ENCODE data around the gene ZSWIM6. TPM values are rescaled to one million over a fixed set of nuclear protein-coding genes. Genes with fewer than 3 reads are reported as not detected.
A peak's percentile ranks its signal among the peaks of the same experiment; 100 is the strongest.

ZSWIM6 gene
- total and polyA plus RNA-seq, 2 donors, result 6.0 to 21.4 TPM

- Histone ChIP-seq H3K27ac (ENCODE audit: low read depth) (peak overlapping the region; percentile 90), H3K4me1 (ENCODE audit: insufficient read depth) (no peaks in the 10 kb centered on the region), H3K4me3 (ENCODE audit: low read depth, low read length) (peak overlapping the region; percentile 98), H3K36me3 (ENCODE audit: insufficient read depth) (no peaks in the 10 kb centered on the region)
- WGBS, result under 1% methylated on average over 63 of the region's 69 CpGs
- DNase-seq (ENCODE audit: extremely low spot score), result no peak
These were observed 296 bp downstream of the ZSWIM6 start for GRCh38 chr5:61332358-61332749.

DNA sequence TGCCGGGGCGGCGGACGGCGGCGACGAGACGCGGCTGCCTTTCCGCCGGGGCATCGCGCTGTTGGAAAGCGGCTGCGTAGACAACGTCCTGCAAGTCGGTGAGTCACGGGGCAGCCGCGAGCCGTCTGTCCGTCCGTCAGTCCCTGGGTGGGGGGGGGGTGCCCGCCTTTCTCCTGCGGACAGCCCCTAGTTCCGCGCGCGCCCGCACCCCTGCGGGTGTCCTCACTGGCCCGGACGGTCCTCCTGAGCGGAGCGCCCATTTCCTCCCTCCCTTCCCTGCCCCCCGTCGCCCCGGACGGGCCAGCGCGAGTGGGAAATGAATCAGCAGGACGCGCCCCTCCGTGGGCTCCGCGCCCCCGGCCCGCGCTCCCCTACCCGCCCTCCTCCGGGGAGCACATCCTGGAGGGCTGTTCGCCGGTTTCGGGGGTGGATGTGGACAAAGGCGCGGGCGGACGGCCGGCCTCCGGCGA, 828 bp downstream of the ZSWIM6 start:
- DNase-seq (ENCODE audit: extremely low spot score), result no peak
- Histone ChIP-seq H3K4me3 (ENCODE audit: low read depth, low read length) (peak overlapping the region; percentile 98), H3K36me3 (ENCODE audit: insufficient read depth) (no peaks in the 10 kb centered on the region), H3K27ac (ENCODE audit: low read depth) (peak overlapping the region; percentile 84), H3K4me1 (ENCODE audit: insufficient read depth) (no peaks in the 10 kb centered on the region)
- WGBS, result under 1% methylated on average over 61 of the region's 61 CpGs

DNA sequence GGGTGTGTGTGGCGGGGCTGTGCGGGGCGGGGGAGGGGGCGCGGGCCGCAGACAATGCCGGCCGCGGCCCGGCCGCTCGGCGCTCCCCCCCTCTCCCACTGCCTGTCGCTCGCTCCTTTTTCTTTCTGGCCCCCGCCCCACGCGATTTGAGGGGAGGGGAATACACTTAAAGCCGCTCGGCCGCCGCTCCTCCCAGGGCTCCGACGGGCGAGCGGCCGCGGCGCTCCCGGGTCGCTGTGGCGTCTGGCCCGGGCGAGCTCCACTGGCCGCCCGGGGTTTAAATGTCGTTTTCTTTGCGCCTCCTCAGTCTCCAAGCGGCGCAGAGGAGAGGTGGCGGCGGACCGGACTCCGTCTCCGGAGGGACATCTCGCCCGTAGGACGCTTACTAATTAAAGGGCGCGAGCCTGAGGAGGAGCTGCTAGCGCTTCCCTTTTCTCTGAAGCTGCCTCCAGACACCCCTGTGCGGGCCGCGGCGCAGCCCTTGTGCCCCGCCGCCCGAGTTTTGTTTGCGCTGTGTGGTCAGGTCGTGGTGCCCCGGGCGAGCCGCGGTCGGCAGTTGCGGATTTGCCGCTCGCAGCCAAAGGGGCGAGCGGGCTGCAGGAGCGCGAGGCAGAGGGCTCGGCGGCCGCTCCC, 1.4 kb downstream of the ZSWIM6 start:
- under 1% methylated on average over 75 of the region's 75 CpGs for WGBS
- Histone ChIP-seq H3K4me3 (ENCODE audit: low read depth, low read length) (peak overlapping the region; percentile 98), H3K4me1 (ENCODE audit: insufficient read depth) (no peaks in the 10 kb centered on the region), H3K36me3 (ENCODE audit: insufficient read depth) (no peaks in the 10 kb centered on the region), H3K27ac (ENCODE audit: low read depth) (peak overlapping the region; percentile 84)
- no peak for DNase-seq (ENCODE audit: extremely low spot score)

DNA sequence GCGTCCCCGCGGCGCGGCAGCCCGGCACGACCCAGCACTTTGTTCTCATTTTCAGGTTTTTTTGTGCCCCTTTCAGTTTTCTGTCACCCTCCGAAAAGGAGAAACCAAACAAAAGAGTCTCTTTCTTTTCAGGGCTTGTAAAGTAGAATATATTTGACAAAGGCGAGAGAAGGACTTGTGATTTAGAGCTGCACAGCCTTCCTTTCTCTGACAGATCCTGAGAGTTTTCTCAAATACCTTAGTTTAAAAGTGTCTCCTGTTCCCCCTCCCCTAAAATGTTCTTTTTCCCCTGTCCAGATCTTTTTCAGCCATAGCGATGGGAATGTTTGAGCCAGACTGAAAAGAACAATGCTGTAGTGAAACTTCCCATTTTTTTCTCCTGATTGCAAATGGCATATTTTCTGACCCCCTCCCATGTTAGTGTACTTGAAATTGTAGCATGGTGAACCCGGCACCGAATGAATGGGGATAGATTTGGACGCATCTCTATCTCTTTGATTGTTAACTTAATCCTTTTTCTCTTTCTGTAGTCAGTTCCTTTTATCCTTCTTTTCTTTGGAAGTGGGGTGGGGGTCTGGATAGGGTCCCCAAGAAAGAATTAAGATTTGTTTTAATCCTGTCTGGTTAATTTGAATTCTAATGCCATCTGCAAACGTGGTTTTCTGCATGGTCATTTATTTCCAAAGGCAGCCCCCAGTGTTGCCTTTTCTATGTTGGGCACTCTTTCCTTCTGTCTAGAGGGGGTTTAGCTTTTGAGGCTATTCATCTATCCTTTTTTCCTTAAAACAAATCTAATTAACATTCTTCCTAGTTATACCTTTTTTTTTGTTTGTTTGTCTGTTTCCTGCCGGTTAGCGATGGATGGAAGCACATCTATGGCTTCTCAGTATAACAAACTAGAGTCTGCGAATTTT, 2.2 kb downstream of the ZSWIM6 start:
- no peak for DNase-seq (ENCODE audit: extremely low spot score)
- Histone ChIP-seq H3K4me1 (ENCODE audit: insufficient read depth) (no peaks in the 10 kb centered on the region), H3K4me3 (ENCODE audit: low read depth, low read length) (peak overlapping the region; percentile 98), H3K36me3 (ENCODE audit: insufficient read depth) (no peaks in the 10 kb centered on the region), H3K27ac (ENCODE audit: low read depth) (no peak overlapping the region)
- WGBS, result 5% methylated on average over 17 of the region's 17 CpGs

GRCh38 chr5:61334868-61335615, 3.0 kb downstream of the ZSWIM6 start:
- WGBS, result 35% methylated on average over 10 of the region's 10 CpGs
- no peaks in the 10 kb centered on the region for H3K4me1 ChIP-seq (ENCODE audit: insufficient read depth)
- H3K27ac ChIP-seq (ENCODE audit: low read depth), result no peak overlapping the region
- H3K36me3 ChIP-seq (ENCODE audit: insufficient read depth), result no peaks in the 10 kb centered on the region
- no peak for DNase-seq (ENCODE audit: extremely low spot score)
- H3K4me3 ChIP-seq (ENCODE audit: low read depth, low read length), result peak overlapping the region; percentile 98

DNA sequence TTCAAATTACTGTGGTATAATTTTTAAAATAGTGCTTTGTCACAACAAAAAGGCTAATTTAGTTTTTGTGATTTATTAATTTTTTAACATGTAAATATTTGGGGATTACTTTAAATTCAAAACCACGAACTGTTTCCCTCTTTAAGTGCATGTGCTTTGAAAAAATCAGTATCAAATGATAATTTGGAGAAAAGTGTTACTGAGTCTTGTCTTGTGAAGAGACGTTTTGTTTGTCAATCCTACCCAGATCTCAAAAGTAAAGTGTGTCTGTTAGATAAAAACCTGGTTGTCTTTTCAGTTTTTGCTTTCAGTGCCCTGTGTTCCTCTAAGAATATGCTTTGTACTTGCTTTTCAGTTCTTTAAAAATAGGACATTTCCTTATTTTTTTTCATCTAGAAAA, 7.7 kb downstream of the ZSWIM6 start:
- Histone ChIP-seq H3K36me3 (ENCODE audit: insufficient read depth) (no peaks in the 10 kb centered on the region), H3K4me1 (ENCODE audit: insufficient read depth) (no peaks in the 10 kb centered on the region), H3K27ac (ENCODE audit: low read depth) (no peak overlapping the region), H3K4me3 (ENCODE audit: low read depth, low read length) (no peak overlapping the region)
- no peak for DNase-seq (ENCODE audit: extremely low spot score)
- whole genome bisulfite sequencing, result 77% methylated on average over 2 of the region's 2 CpGs

- Histone ChIP-seq H3K4me3 (ENCODE audit: low read depth, low read length) (no peak overlapping the region), H3K4me1 (ENCODE audit: insufficient read depth) (no peaks in the 10 kb centered on the region), H3K36me3 (ENCODE audit: insufficient read depth) (no peaks in the 10 kb centered on the region), H3K27ac (ENCODE audit: low read depth) (no peak overlapping the region)
- DNase-seq (ENCODE audit: extremely low spot score), result no peak
- 86% methylated on average over 3 of the region's 3 CpGs for WGBS
These were observed 8.8 kb downstream of the ZSWIM6 start for GRCh38 chr5:61340775-61341361.

DNA sequence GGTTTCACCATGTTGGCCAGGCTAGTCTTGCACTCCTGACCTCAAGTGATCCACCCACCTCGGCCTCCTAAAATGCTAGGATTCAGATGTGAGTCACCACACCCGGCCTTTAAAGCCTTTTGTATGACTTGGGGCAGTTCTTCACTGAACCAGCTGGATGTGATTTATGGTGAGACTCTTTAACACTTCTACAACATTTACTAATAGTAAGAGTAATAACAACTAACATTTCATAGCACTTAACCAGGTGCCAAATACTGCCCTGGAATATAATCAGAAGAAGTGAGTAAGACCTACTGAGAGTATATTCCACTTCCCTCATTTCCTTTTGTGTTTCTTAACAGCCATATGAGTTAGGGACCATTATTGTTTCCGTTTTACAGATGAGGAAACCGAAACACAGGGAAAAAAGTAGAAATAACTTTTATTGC, 10.0 kb downstream of the ZSWIM6 start:
- Histone ChIP-seq H3K4me1 (ENCODE audit: insufficient read depth) (no peaks in the 10 kb centered on the region), H3K36me3 (ENCODE audit: insufficient read depth) (no peaks in the 10 kb centered on the region), H3K27ac (ENCODE audit: low read depth) (no peak overlapping the region), H3K4me3 (ENCODE audit: low read depth, low read length) (no peak overlapping the region)
- WGBS, result 73% methylated on average over 4 of the region's 4 CpGs
- no peak for DNase-seq (ENCODE audit: extremely low spot score)

GRCh38 chr5:61344187-61344944, 12.3 kb downstream of the ZSWIM6 start:
- H3K4me1 ChIP-seq (ENCODE audit: insufficient read depth), result no peaks in the 10 kb centered on the region

DNA sequence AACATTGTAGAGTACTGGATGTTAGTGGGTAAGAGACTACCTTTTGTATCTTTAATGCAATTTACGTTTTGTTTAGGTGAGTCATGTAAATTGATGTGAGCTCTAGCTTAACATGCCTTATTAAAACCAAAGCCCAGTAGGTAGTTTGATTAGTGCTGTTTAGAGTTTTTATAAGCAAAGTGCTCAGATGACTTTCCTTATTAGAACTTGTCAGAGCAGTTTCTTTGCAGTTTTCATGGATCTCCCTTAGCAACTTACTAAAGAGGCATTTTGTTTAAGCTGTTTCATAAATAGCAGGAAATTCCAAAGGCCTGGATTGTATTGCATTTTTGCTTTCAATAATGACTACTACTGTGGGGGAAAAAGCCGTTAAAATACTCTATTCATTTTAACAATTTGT, 14.5 kb downstream of the ZSWIM6 start:
- no peak for DNase-seq (ENCODE audit: extremely low spot score)
- 61% methylated on average over 2 of the region's 2 CpGs for WGBS
- no peak overlapping the region for H3K4me3 ChIP-seq (ENCODE audit: low read depth, low read length)
- H3K27ac ChIP-seq (ENCODE audit: low read depth), result no peak overlapping the region
- H3K4me1 ChIP-seq (ENCODE audit: insufficient read depth), result no peaks in the 10 kb centered on the region
- H3K36me3 ChIP-seq (ENCODE audit: insufficient read depth), result no peaks in the 10 kb centered on the region

More at GRCh38 chr5:61344187-61344944, 12.3 kb downstream of the ZSWIM6 start:
- 49% methylated on average over 6 of the region's 6 CpGs for WGBS
- H3K4me3 ChIP-seq (ENCODE audit: low read depth, low read length), result no peak overlapping the region
- no peak overlapping the region for H3K27ac ChIP-seq (ENCODE audit: low read depth)
- DNase-seq (ENCODE audit: extremely low spot score), result no peak
- no peaks in the 10 kb centered on the region for H3K36me3 ChIP-seq (ENCODE audit: insufficient read depth)

DNA sequence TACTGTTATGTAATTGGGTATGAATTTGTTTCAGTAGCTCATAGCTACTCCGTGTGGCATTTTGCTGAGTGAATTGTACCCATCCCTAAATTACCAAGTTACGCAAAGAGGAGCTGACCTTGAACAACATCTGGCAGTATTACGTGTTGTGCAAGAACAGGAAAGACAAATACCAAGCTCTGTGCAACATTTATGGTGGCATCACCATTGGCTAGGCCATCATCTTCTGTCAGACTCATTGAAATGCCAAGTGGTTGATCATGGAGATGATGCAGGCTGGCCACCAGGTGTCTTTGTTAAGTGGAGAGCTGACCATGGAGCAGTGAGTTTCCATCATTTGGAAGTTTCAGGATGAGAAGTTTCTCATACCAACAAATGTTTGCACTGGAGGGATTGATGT, 15.0 kb downstream of the ZSWIM6 start:
- no peak overlapping the region for H3K27ac ChIP-seq (ENCODE audit: low read depth)
- peaks cover 2% of the 10 kb centered on the region for H3K4me1 ChIP-seq (ENCODE audit: insufficient read depth)
- H3K4me3 ChIP-seq (ENCODE audit: low read depth, low read length), result no peak overlapping the region
- H3K36me3 ChIP-seq (ENCODE audit: insufficient read depth), result no peaks in the 10 kb centered on the region
- 91% methylated on average over 3 of the region's 3 CpGs for WGBS
- no peak for DNase-seq (ENCODE audit: extremely low spot score)

- Histone ChIP-seq H3K4me1 (ENCODE audit: insufficient read depth) (peaks cover 2% of the 10 kb centered on the region), H3K36me3 (ENCODE audit: insufficient read depth) (no peaks in the 10 kb centered on the region), H3K4me3 (ENCODE audit: low read depth, low read length) (no peak overlapping the region), H3K27ac (ENCODE audit: low read depth) (no peak overlapping the region)
- no peak for DNase-seq (ENCODE audit: extremely low spot score)
- WGBS, result 41% methylated on average over 2 of the region's 2 CpGs
These were observed 16.4 kb downstream of the ZSWIM6 start for GRCh38 chr5:61348447-61348846.

- Histone ChIP-seq H3K4me1 (ENCODE audit: insufficient read depth) (peaks cover 2% of the 10 kb centered on the region), H3K4me3 (ENCODE audit: low read depth, low read length) (no peak overlapping the region), H3K36me3 (ENCODE audit: insufficient read depth) (no peaks in the 10 kb centered on the region), H3K27ac (ENCODE audit: low read depth) (no peak overlapping the region)
- DNase-seq (ENCODE audit: extremely low spot score), result no peak
These were observed 17.9 kb downstream of the ZSWIM6 start for GRCh38 chr5:61349935-61350334.
